Caco-2 (cell line): ENCODE data around the gene AMPD2. TPM values are rescaled to one million over a fixed set of nuclear protein-coding genes. Genes with fewer than 3 reads are reported as not detected.

Source experiments
- BruUV-seq: library from RNA; stranded (reverse); fragments of 400-500 nt; replicated peaks from 2 replicates; lab custom pipeline; 2021; lab: Mats Ljungman, UMichigan
- CTCF ChIA-PET: fragments of 300-600 bp; sonication (Branson Sonifier 250); formaldehyde crosslinking; loops from one replicate; lab custom pipeline; 2022; ENCODE audit warnings: antibody characterized with exemption; lab: Charles Lee
- POLR2A ChIA-PET: fragments of 300-600 bp; sonication (Branson Sonifier 250); formaldehyde crosslinking; loops from one replicate; lab custom pipeline; 2022; ENCODE audit warnings: antibody characterized with exemption; lab: Charles Lee
- DNase-seq, 2 experiments: peaks; one replicate each; pipeline versions ENCODE4 v3.0.0 to v3.0.0-alpha.2; 2020 to 2022
- H3K27me3 ChIP-seq: replicated peaks from 2 replicates; pipeline ENCODE4 v1.6.0; 2011; ENCODE audit warnings: low read length; ENCODE audit not compliant: control insufficient read depth, insufficient read depth
- H3K36me3 ChIP-seq: 2 replicates; pipeline ENCODE4 v1.5.1; 2011; ENCODE audit warnings: low read length; ENCODE audit not compliant: control insufficient read depth, insufficient read depth
- H3K4me1 ChIP-seq: fragments of 250-450 bp; sonication (Bioruptor Pico); 2 replicates; pipeline ENCODE4 v1.5.1; 2020; ENCODE audit warnings: mild to moderate bottlenecking
- H3K4me3 ChIP-seq: 2 replicates; pipeline ENCODE4 v1.5.1; 2011; ENCODE audit warnings: low read depth, mild to moderate bottlenecking, control low read depth, low read length
- H3K9me3 ChIP-seq: fragments of 250-450 bp; sonication (Bioruptor Pico); 2 replicates; pipeline ENCODE4 v1.5.1; 2020; ENCODE audit warnings: mild to moderate bottlenecking, moderate library complexity
- H3K27ac Mint-ChIP-seq: one replicate; pipeline ENCODE4 v1.8.0; 2022; ENCODE audit warnings: mixed read lengths; ENCODE audit not compliant: unreplicated experiment
- H3K27me3 Mint-ChIP-seq: one replicate; pipeline ENCODE4 v1.8.0; 2022; ENCODE audit warnings: mixed read lengths; ENCODE audit not compliant: insufficient read depth, unreplicated experiment
- H3K36me3 Mint-ChIP-seq: one replicate; pipeline ENCODE4 v1.8.0; 2022; ENCODE audit warnings: mild to moderate bottlenecking, mixed read lengths; ENCODE audit not compliant: insufficient read depth, unreplicated experiment
- H3K4me1 Mint-ChIP-seq: one replicate; pipeline ENCODE4 v1.8.0; 2022; ENCODE audit warnings: low read depth, mixed read lengths; ENCODE audit not compliant: unreplicated experiment
- H3K4me3 Mint-ChIP-seq: one replicate; pipeline ENCODE4 v1.8.0; 2022; ENCODE audit warnings: mild to moderate bottlenecking, moderate library complexity, mixed read lengths; ENCODE audit not compliant: unreplicated experiment
- H3K9me3 Mint-ChIP-seq: one replicate; pipeline ENCODE4 v1.8.0; 2022; ENCODE audit warnings: mixed read lengths; ENCODE audit not compliant: unreplicated experiment
- CTCF ChIP-seq, 2 experiments: fragments of 200-600 bp in 1 of 2; IDR thresholded peaks; 1 replicate in 1 of 2; 2 replicates in 1 of 2; pipeline versions ENCODE4 v1.5.1 to v1.8.0; 2011 to 2022; ENCODE audit warnings: antibody characterized with exemption in 1 of 2, control low read depth in 1 of 2, inconsistent platforms in 1 of 2, low read depth in 1 of 2, low read length in 1 of 2, mild to moderate bottlenecking in 1 of 2, moderate library complexity in 1 of 2; ENCODE audit not compliant: insufficient read depth in 1 of 2, severe bottlenecking in 1 of 2, unreplicated experiment in 1 of 2
- intact Hi-C: fragments of 100-400 bp; cut with micrococcal nuclease; formaldehyde crosslinking; loops from one replicate; pipeline ENCODE4 v1.10.0; 2022; ENCODE audit not compliant: unreplicated experiment
- total RNA-seq: library from RNA; stranded (reverse); gene quantifications from 2 replicates; pipeline ENCODE4 v1.2.3, GENCODE V29; 2022

AMPD2 gene
- total RNA-seq, 1 experiment from 2014 or later = 40.3 TPM

- no peaks in the 10 kb centered on the region for H3K4me1 Mint-ChIP-seq
- Histone ChIP-seq H3K4me3 (no peak overlapping the region), H3K27me3 (no peaks in the 10 kb centered on the region), H3K4me1 (no peaks in the 10 kb centered on the region), H3K36me3 (no peaks in the 10 kb centered on the region), H3K9me3 (no peaks in the 10 kb centered on the region)
- H3K36me3 Mint-ChIP-seq = peaks cover 6% of the 10 kb centered on the region
- no TSS peak for BruUV-seq
- ChIA-PET POLR2A (no interaction called here), CTCF (no interaction called here)
- intact Hi-C loops = loop anchor here (5.0 kb wide), 2 partner anchors 95 to 130 kb away; partner anchors contain the start of gene GNAI3
- H3K27me3 Mint-ChIP-seq = no peaks in the 10 kb centered on the region
- no peak for TF ChIP-seq CTCF (IDR thresholded peaks at IDR 0.05; ENCODE audit: insufficient read depth in 1 of 2, low read depth in 1 of 2, low read length in 1 of 2, severe bottlenecking in 1 of 2, unreplicated experiment in 1 of 2)
- H3K4me3 Mint-ChIP-seq = no peak overlapping the region
- no peaks in the 10 kb centered on the region for H3K9me3 Mint-ChIP-seq
- no peak for DNase-seq
- no peak overlapping the region for H3K27ac Mint-ChIP-seq
Measured at GRCh38 chr1:109642626-109643025, 23.0 kb downstream of the AMPD2 start.

- H3K27me3 Mint-ChIP-seq = no peaks in the 10 kb centered on the region
- intact Hi-C loops = loop anchor here (5.0 kb wide), 2 partner anchors 96 to 129 kb away; partner anchors contain the start of gene GNAI3
- peak; percentile 76 to 81 for DNase-seq
- peak; percentile 63 to 72 for TF ChIP-seq CTCF (IDR thresholded peaks at IDR 0.05; ENCODE audit: insufficient read depth in 1 of 2, low read depth in 1 of 2, low read length in 1 of 2, severe bottlenecking in 1 of 2, unreplicated experiment in 1 of 2)
- no peaks in the 10 kb centered on the region for H3K36me3 ChIP-seq
- no TSS peak for BruUV-seq
- no peak overlapping the region for H3K4me3 ChIP-seq
- H3K4me1 ChIP-seq = no peaks in the 10 kb centered on the region
- no peaks in the 10 kb centered on the region for H3K9me3 Mint-ChIP-seq
- no peaks in the 10 kb centered on the region for H3K9me3 ChIP-seq
- H3K4me3 Mint-ChIP-seq = no peak overlapping the region
- no peaks in the 10 kb centered on the region for H3K4me1 Mint-ChIP-seq
- ChIA-PET CTCF (no interaction called here), POLR2A (no interaction called here)
- no peak overlapping the region for H3K27ac Mint-ChIP-seq
- H3K27me3 ChIP-seq = no peaks in the 10 kb centered on the region
- H3K36me3 Mint-ChIP-seq = peaks cover under 1% of the 10 kb centered on the region
Measured at GRCh38 chr1:109643385-109644230, 24.0 kb downstream of the AMPD2 start.

- no TSS peak for BruUV-seq
- Histone ChIP-seq H3K27me3 (no peaks in the 10 kb centered on the region), H3K36me3 (no peaks in the 10 kb centered on the region), H3K4me1 (no peaks in the 10 kb centered on the region), H3K9me3 (no peaks in the 10 kb centered on the region), H3K4me3 (no peak overlapping the region)
- no peak for TF ChIP-seq CTCF (IDR thresholded peaks at IDR 0.05; ENCODE audit: insufficient read depth in 1 of 2, low read depth in 1 of 2, low read length in 1 of 2, severe bottlenecking in 1 of 2, unreplicated experiment in 1 of 2)
- Mint-ChIP-seq H3K4me1 (no peaks in the 10 kb centered on the region), H3K36me3 (no peaks in the 10 kb centered on the region), H3K4me3 (no peak overlapping the region), H3K27ac (no peak overlapping the region), H3K9me3 (no peaks in the 10 kb centered on the region), H3K27me3 (no peaks in the 10 kb centered on the region)
- no peak for DNase-seq
- POLR2A ChIA-PET = no interaction called here
- intact Hi-C loops = loop anchor here (5.0 kb wide), 2 partner anchors 97 to 128 kb away; partner anchors contain the start of gene GNAI3
- CTCF ChIA-PET = no interaction called here
Measured at GRCh38 chr1:109644670-109645069, 25.0 kb downstream of the AMPD2 start.
